Activated CD8-positive, alpha-beta T cell treated with anti-CD3 and anti-CD28 coated beads for 36 hours (primary cell): ENCODE measurements around the gene SETBP1. TPM values are rescaled to one million over a fixed set of nuclear protein-coding genes. Genes with fewer than 3 reads are reported as not detected.

Experiments used
- ATAC-seq: fragments of 200-7000 bp; cut with Tn5 transposase; one replicate; pipeline ENCODE4 v1.10.0; 2021; ENCODE audit warnings: mild to moderate bottlenecking, moderate library complexity
- CTCF ChIA-PET: fragments of 350-600 bp; sonication (Branson Sonifier 250); formaldehyde crosslinking; loops from one replicate; lab custom pipeline; 2021; ENCODE audit warnings: antibody characterized with exemption; lab: Charles Lee
- POLR2A ChIA-PET: fragments of 350-600 bp; sonication (Branson Sonifier 250); formaldehyde crosslinking; loops from one replicate; lab custom pipeline; 2021; ENCODE audit warnings: antibody characterized with exemption; lab: Charles Lee
- DNase-seq: peaks from one replicate; pipeline ENCODE4 v3.0.0-alpha.2; 2020
- H3K27ac Mint-ChIP-seq: one replicate; pipeline ENCODE4 v1.8.0; 2021; ENCODE audit warnings: mild to moderate bottlenecking, mixed read lengths
- H3K27me3 Mint-ChIP-seq: one replicate; pipeline ENCODE4 v1.8.0; 2021; ENCODE audit warnings: mixed read lengths
- H3K36me3 Mint-ChIP-seq: one replicate; pipeline ENCODE4 v1.8.0; 2021; ENCODE audit warnings: low read depth, mixed read lengths
- H3K4me1 Mint-ChIP-seq: one replicate; pipeline ENCODE4 v1.8.0; 2021; ENCODE audit warnings: low read depth, mixed read lengths
- H3K4me3 Mint-ChIP-seq: one replicate; pipeline ENCODE4 v1.8.0; 2021; ENCODE audit warnings: mild to moderate bottlenecking, moderate library complexity, mixed read lengths
- H3K9me3 Mint-ChIP-seq: one replicate; pipeline ENCODE4 v1.8.0; 2021; ENCODE audit warnings: mixed read lengths
- intact Hi-C: fragments of 100-400 bp; cut with micrococcal nuclease; formaldehyde crosslinking; loops from one replicate; pipeline ENCODE4 v1.10.0; 2022
- total RNA-seq, 2 experiments: library from RNA; stranded (reverse); gene quantifications; one replicate each; pipeline ENCODE4 v1.2.3, GENCODE V29; 2021
- TF ChIP-seq, protein P1 (sequence below): fragments of 200-600 bp; IDR thresholded peaks from one replicate; pipeline ENCODE4 v1.8.0; 2022; ENCODE audit warnings: antibody characterized with exemption, mild to moderate bottlenecking

SETBP1 gene
- total RNA-seq, 2 experiments from 2014 or later: 10.2 to 10.4 TPM

- Mint-ChIP-seq H3K36me3 (no peaks in the 10 kb centered on the region), H3K27ac (no peak overlapping the region)
These were observed 135.8 kb downstream of the SETBP1 start for GRCh38 chr18:44816477-44816876.

GRCh38 chr18:44817831-44818473, 137.3 kb downstream of the SETBP1 start:
- TF ChIP-seq, protein P1, sequence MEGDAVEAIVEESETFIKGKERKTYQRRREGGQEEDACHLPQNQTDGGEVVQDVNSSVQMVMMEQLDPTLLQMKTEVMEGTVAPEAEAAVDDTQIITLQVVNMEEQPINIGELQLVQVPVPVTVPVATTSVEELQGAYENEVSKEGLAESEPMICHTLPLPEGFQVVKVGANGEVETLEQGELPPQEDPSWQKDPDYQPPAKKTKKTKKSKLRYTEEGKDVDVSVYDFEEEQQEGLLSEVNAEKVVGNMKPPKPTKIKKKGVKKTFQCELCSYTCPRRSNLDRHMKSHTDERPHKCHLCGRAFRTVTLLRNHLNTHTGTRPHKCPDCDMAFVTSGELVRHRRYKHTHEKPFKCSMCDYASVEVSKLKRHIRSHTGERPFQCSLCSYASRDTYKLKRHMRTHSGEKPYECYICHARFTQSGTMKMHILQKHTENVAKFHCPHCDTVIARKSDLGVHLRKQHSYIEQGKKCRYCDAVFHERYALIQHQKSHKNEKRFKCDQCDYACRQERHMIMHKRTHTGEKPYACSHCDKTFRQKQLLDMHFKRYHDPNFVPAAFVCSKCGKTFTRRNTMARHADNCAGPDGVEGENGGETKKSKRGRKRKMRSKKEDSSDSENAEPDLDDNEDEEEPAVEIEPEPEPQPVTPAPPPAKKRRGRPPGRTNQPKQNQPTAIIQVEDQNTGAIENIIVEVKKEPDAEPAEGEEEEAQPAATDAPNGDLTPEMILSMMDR: no peak
- peaks cover 9% of the 10 kb centered on the region for H3K4me1 Mint-ChIP-seq
- intact Hi-C loops: no loop called here
- ATAC-seq: no peak
- POLR2A ChIA-PET: no interaction called here
- H3K27ac Mint-ChIP-seq: no peak overlapping the region
- CTCF ChIA-PET: interaction anchor here (0.8 to 1.1 kb wide), 2 partner anchors 10 to 50 kb away, joined by 3 read pairs; no protein-coding TSS in a partner anchor
- H3K9me3 Mint-ChIP-seq: no peaks in the 10 kb centered on the region
- no peak for DNase-seq
- H3K27me3 Mint-ChIP-seq: peaks cover 2% of the 10 kb centered on the region
- no peaks in the 10 kb centered on the region for H3K36me3 Mint-ChIP-seq
- H3K4me3 Mint-ChIP-seq: no peak overlapping the region

More at GRCh38 chr18:44816477-44816876, 135.8 kb downstream of the SETBP1 start:
- H3K9me3 Mint-ChIP-seq: no peaks in the 10 kb centered on the region
- peaks cover 9% of the 10 kb centered on the region for H3K4me1 Mint-ChIP-seq
- H3K27me3 Mint-ChIP-seq: peaks cover 2% of the 10 kb centered on the region
- CTCF ChIA-PET: no interaction called here
- DNase-seq (no peak), ATAC-seq (no peak)
- TF ChIP-seq, protein P1: no peak
- POLR2A ChIA-PET: no interaction called here
- H3K4me3 Mint-ChIP-seq: no peak overlapping the region
- intact Hi-C loops: no loop called here

- CTCF ChIA-PET: no interaction called here
- Mint-ChIP-seq H3K36me3 (no peaks in the 10 kb centered on the region), H3K27me3 (peaks cover 2% of the 10 kb centered on the region), H3K4me1 (peaks cover 15% of the 10 kb centered on the region), H3K4me3 (no peak overlapping the region), H3K27ac (no peak overlapping the region), H3K9me3 (no peaks in the 10 kb centered on the region)
- POLR2A ChIA-PET: interaction anchor here (1.0 kb wide), 1 partner anchor 9 kb away, joined by 3 read pairs; no protein-coding TSS in a partner anchor
- intact Hi-C loops: no loop called here
- peak; percentile 27 for ATAC-seq
- TF ChIP-seq, protein P1: no peak
- DNase-seq: no peak
These were observed 138.1 kb downstream of the SETBP1 start for GRCh38 chr18:44818668-44819403.

DNA sequence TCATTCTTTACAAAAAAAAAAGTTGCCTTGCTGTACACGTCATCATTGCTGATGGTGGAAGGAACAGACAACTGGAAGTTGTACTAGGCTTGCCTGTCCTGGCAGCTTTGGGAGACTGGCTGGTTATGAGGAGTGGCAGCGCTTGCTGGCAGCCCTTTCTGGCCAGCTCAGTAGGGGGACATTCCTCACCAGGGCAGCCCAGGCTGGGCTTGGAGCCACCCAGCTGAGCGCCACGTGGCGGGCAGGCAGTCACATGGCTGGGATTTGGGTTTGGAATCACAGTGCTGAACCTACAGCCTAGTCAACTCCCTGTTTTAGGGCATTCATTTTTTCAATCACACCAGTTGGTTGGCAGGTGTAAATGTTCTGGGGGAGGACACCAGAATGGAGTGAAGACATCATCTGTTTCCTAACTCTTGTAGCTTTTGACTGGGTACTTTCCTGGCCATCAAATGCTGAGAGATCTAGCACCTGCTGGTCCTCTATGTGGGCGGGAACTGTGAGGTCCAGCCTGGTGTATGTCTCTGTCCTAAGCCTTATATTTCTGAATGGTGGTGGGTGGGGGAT, 139.3 kb downstream of the SETBP1 start:
- ChIA-PET CTCF (interaction anchor here (0.9 kb wide), 1 partner anchor 359 kb away, joined by 3 read pairs; no protein-coding TSS in a partner anchor), POLR2A (interaction anchor here (0.6 to 1.0 kb wide), 2 partner anchors 10 to 19 kb away, joined by 3 to 4 read pairs; no protein-coding TSS in a partner anchor)
- intact Hi-C loops: no loop called here
- ATAC-seq (no peak), DNase-seq (no peak)
- Mint-ChIP-seq H3K27me3 (peaks cover 4% of the 10 kb centered on the region), H3K27ac (no peak overlapping the region), H3K36me3 (no peaks in the 10 kb centered on the region), H3K4me3 (no peak overlapping the region), H3K9me3 (no peaks in the 10 kb centered on the region), H3K4me1 (peaks cover 18% of the 10 kb centered on the region)
- TF ChIP-seq, protein P1: no peak
